ENCODE results near the gene NPTN.
A peak's percentile ranks its signal among the peaks of the same experiment; 100 is the strongest.

Gene NPTN

GRCh38 chr15:73617301-73617831 is 15.8 kb downstream of the NPTN start:
- H3K4me3 ChIP-seq (ENCODE audit: low read depth, low read length): no peak overlapping the region
- peak; percentile 64 for DNase-seq (ENCODE audit: low read depth, low spot score)
- TF ChIP-seq, protein P1, sequence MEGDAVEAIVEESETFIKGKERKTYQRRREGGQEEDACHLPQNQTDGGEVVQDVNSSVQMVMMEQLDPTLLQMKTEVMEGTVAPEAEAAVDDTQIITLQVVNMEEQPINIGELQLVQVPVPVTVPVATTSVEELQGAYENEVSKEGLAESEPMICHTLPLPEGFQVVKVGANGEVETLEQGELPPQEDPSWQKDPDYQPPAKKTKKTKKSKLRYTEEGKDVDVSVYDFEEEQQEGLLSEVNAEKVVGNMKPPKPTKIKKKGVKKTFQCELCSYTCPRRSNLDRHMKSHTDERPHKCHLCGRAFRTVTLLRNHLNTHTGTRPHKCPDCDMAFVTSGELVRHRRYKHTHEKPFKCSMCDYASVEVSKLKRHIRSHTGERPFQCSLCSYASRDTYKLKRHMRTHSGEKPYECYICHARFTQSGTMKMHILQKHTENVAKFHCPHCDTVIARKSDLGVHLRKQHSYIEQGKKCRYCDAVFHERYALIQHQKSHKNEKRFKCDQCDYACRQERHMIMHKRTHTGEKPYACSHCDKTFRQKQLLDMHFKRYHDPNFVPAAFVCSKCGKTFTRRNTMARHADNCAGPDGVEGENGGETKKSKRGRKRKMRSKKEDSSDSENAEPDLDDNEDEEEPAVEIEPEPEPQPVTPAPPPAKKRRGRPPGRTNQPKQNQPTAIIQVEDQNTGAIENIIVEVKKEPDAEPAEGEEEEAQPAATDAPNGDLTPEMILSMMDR (IDR thresholded peaks at IDR 0.05; ENCODE audit: low read depth, low read length): no peak
- in situ Hi-C loops (cut with HindIII; ENCODE audit: low sequenced_read_pairs): no loop called here

GRCh38 chr15:73608941-73609340 is 24.2 kb downstream of the NPTN start:
- in situ Hi-C loops (cut with HindIII; ENCODE audit: low sequenced_read_pairs): no loop called here
- no peak overlapping the region for H3K4me3 ChIP-seq (ENCODE audit: low read depth, low read length)
- TF ChIP-seq, protein P1 (IDR thresholded peaks at IDR 0.05; ENCODE audit: low read depth, low read length): no peak
- DNase-seq (ENCODE audit: low read depth, low spot score): peak; percentile 55

GRCh38 chr15:73608475-73608874 is 24.7 kb downstream of the NPTN start:
- TF ChIP-seq, protein P1 (IDR thresholded peaks at IDR 0.05; ENCODE audit: low read depth, low read length): no peak
- no peak for DNase-seq (ENCODE audit: low read depth, low spot score)
- in situ Hi-C loops (cut with HindIII; ENCODE audit: low sequenced_read_pairs): no loop called here
- H3K4me3 ChIP-seq (ENCODE audit: low read depth, low read length): no peak overlapping the region

- in situ Hi-C loops (cut with HindIII; ENCODE audit: low sequenced_read_pairs): no loop called here
- TF ChIP-seq, protein P1 (IDR thresholded peaks at IDR 0.05; ENCODE audit: low read depth, low read length): no peak
- H3K4me3 ChIP-seq (ENCODE audit: low read depth, low read length): no peak overlapping the region
- DNase-seq (ENCODE audit: low read depth, low spot score): no peak
Observed at GRCh38 chr15:73607843-73608242, 25.3 kb downstream of the NPTN start.

DNA sequence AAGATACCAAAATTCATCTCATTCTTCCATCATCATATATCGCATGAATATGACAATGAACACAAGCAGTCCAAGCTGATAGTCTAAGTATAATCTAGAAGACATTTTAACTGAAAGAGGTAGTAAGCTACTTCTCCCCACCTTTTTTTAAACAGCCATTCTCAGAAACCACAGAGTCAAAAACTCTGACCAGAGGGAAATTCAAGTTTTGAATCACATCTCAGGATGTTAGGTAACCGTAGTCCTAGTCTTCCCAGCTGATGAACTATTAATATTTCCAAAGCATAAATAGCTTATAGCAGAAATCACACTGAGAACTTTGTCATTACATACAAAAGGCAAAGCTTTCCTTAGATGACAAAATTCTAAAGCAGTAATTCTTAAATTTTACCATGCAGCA is 25.8 kb downstream of the NPTN start:
- TF ChIP-seq, protein P1 (IDR thresholded peaks at IDR 0.05; ENCODE audit: low read depth, low read length): no peak
- in situ Hi-C loops (cut with HindIII; ENCODE audit: low sequenced_read_pairs): no loop called here
- H3K4me3 ChIP-seq (ENCODE audit: low read depth, low read length): no peak overlapping the region
- DNase-seq (ENCODE audit: low read depth, low spot score): no peak

GRCh38 chr15:73605759-73606436 is 27.3 kb downstream of the NPTN start:
- TF ChIP-seq, protein P1 (IDR thresholded peaks at IDR 0.05; ENCODE audit: low read depth, low read length): no peak
- H3K4me3 ChIP-seq (ENCODE audit: low read depth, low read length): no peak overlapping the region
- no peak for DNase-seq (ENCODE audit: low read depth, low spot score)
- in situ Hi-C loops (cut with HindIII; ENCODE audit: low sequenced_read_pairs): no loop called here
